SK-N-SH (cell line): ENCODE measurements around the gene CCN5.

ENCODE experiments used
- CTCF ChIP-seq: fragments of 200-600 bp; sonication (generic); IDR thresholded peaks from 2 replicates; pipeline ENCODE4 v1.6.1; 2017; ENCODE audit warnings: antibody characterized with exemption, mild to moderate bottlenecking, moderate library complexity
- EP300 ChIP-seq, 2 experiments: IDR thresholded peaks; 2 replicates each; pipeline versions ENCODE4 v1.4.0 to v1.6.1; 2012; ENCODE audit warnings: borderline replicate concordance in 1 of 2, low read depth in 1 of 2, low read length in 1 of 2
- FOXM1 ChIP-seq: IDR thresholded peaks from 2 replicates; pipeline ENCODE4 v1.4.0; 2012; ENCODE audit warnings: low read depth, mild to moderate bottlenecking
- MXI1 ChIP-seq: IDR thresholded peaks from 2 replicates; pipeline ENCODE4 v1.6.1; 2012; ENCODE audit warnings: mild to moderate bottlenecking, low read depth, low read length, improper control_type of control experiment
- NRF1 ChIP-seq: IDR thresholded peaks from 2 replicates; pipeline ENCODE4 v1.6.1; 2012; ENCODE audit warnings: low read depth, mild to moderate bottlenecking, low read length
- POLR2AphosphoS5 ChIP-seq: IDR thresholded peaks from 2 replicates; pipeline ENCODE4 v1.6.1; 2012; ENCODE audit warnings: low read depth, low read length
- TEAD4 ChIP-seq: IDR thresholded peaks from 2 replicates; pipeline ENCODE4 v1.4.0; 2012; ENCODE audit warnings: mild to moderate bottlenecking, borderline replicate concordance; ENCODE audit not compliant: insufficient read depth
- YY1 ChIP-seq: IDR thresholded peaks from 2 replicates; pipeline ENCODE4 v1.4.0; 2012; ENCODE audit warnings: low read depth, mild to moderate bottlenecking
- TF ChIP-seq, protein P1 (sequence below): IDR thresholded peaks from 2 replicates; pipeline ENCODE4 v1.6.1; 2012; ENCODE audit warnings: mild to moderate bottlenecking, low read depth, low read length, moderate library complexity

DNA sequence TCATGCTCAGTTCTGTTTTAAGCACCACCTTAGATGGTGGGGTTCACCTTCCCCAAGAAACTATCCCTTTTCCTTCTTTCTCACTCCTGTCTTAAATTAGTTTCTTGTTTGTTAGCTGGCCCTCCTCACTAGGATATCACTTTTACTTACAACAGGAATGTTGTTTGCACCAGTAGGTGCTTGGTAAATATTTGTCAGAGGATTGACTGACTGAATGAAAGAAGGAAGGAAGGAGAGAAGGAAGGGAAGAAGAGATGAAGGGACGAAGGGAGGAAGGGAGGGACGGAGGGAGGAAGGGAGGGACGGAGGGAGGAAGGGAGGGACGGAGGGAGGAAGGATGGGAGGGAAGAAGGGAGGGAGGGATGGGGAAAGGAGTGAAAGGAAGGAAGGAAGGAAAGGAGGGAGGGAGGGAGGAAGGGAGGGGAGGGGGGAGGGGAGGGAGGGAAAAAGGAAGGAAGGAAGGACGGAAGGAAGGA lies 30.0 kb downstream of the CCN5 start:
- TF ChIP-seq NRF1 (no peak), MXI1 (no peak), FOXM1 (no peak), YY1 (no peak), POLR2AphosphoS5 (no peak), EP300 (IDR thresholded peaks at IDR 0.05; ENCODE audit: borderline replicate concordance in 1 of 2, low read depth in 1 of 2, low read length in 1 of 2) (no peak), CTCF (no peak), TEAD4 (no peak)
- TF ChIP-seq, protein P1, sequence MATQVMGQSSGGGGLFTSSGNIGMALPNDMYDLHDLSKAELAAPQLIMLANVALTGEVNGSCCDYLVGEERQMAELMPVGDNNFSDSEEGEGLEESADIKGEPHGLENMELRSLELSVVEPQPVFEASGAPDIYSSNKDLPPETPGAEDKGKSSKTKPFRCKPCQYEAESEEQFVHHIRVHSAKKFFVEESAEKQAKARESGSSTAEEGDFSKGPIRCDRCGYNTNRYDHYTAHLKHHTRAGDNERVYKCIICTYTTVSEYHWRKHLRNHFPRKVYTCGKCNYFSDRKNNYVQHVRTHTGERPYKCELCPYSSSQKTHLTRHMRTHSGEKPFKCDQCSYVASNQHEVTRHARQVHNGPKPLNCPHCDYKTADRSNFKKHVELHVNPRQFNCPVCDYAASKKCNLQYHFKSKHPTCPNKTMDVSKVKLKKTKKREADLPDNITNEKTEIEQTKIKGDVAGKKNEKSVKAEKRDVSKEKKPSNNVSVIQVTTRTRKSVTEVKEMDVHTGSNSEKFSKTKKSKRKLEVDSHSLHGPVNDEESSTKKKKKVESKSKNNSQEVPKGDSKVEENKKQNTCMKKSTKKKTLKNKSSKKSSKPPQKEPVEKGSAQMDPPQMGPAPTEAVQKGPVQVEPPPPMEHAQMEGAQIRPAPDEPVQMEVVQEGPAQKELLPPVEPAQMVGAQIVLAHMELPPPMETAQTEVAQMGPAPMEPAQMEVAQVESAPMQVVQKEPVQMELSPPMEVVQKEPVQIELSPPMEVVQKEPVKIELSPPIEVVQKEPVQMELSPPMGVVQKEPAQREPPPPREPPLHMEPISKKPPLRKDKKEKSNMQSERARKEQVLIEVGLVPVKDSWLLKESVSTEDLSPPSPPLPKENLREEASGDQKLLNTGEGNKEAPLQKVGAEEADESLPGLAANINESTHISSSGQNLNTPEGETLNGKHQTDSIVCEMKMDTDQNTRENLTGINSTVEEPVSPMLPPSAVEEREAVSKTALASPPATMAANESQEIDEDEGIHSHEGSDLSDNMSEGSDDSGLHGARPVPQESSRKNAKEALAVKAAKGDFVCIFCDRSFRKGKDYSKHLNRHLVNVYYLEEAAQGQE, result no peak
